Activated naive CD8-positive, alpha-beta T cell (primary cell): ENCODE measurements around the gene RBMS1.

Experiments used
- H3K27ac Mint-ChIP-seq: one replicate; pipeline ENCODE4 v1.8.0; 2021; ENCODE audit warnings: mixed read lengths
- H3K27me3 Mint-ChIP-seq: one replicate; pipeline ENCODE4 v1.8.0; 2021; ENCODE audit warnings: mixed read lengths
- H3K36me3 Mint-ChIP-seq: one replicate; pipeline ENCODE4 v1.8.0; 2021; ENCODE audit warnings: mixed read lengths
- H3K4me1 Mint-ChIP-seq: one replicate; pipeline ENCODE4 v1.8.0; 2021; ENCODE audit warnings: low read depth, mixed read lengths
- H3K4me3 Mint-ChIP-seq: one replicate; pipeline ENCODE4 v1.8.0; 2021; ENCODE audit warnings: mild to moderate bottlenecking, mixed read lengths
- H3K9me3 Mint-ChIP-seq: one replicate; pipeline ENCODE4 v1.8.0; 2021; ENCODE audit warnings: low read depth, mixed read lengths

The RBMS1 gene

GRCh38 chr2:160261732-160262131, 231.9 kb downstream of the RBMS1 start:
- Mint-ChIP-seq H3K36me3 (peaks cover 2% of the 10 kb centered on the region), H3K27ac (no peak overlapping the region), H3K9me3 (peaks cover 3% of the 10 kb centered on the region), H3K4me1 (peaks cover 20% of the 10 kb centered on the region), H3K27me3 (peaks cover 5% of the 10 kb centered on the region), H3K4me3 (no peak overlapping the region)

GRCh38 chr2:160258492-160258805, 235.2 kb downstream of the RBMS1 start:
- H3K9me3 Mint-ChIP-seq, result peaks cover 3% of the 10 kb centered on the region
- peaks cover 5% of the 10 kb centered on the region for H3K27me3 Mint-ChIP-seq
- no peak overlapping the region for H3K27ac Mint-ChIP-seq
- no peak overlapping the region for H3K4me3 Mint-ChIP-seq
- H3K36me3 Mint-ChIP-seq, result peaks cover 2% of the 10 kb centered on the region
- no peaks in the 10 kb centered on the region for H3K4me1 Mint-ChIP-seq

- peaks cover 3% of the 10 kb centered on the region for H3K9me3 Mint-ChIP-seq
Observed at GRCh38 chr2:160257743-160258491, 235.7 kb downstream of the RBMS1 start.

GRCh38 chr2:160257041-160257742, 236.4 kb downstream of the RBMS1 start:
- Mint-ChIP-seq H3K4me1 (no peaks in the 10 kb centered on the region), H3K9me3 (peaks cover 3% of the 10 kb centered on the region), H3K27me3 (peaks cover 5% of the 10 kb centered on the region), H3K4me3 (no peak overlapping the region), H3K36me3 (peaks cover 2% of the 10 kb centered on the region), H3K27ac (no peak overlapping the region)

More at GRCh38 chr2:160257743-160258491, 235.7 kb downstream of the RBMS1 start:
- Mint-ChIP-seq H3K27me3 (peaks cover 5% of the 10 kb centered on the region), H3K27ac (no peak overlapping the region), H3K4me3 (no peak overlapping the region), H3K36me3 (peaks cover 2% of the 10 kb centered on the region), H3K4me1 (no peaks in the 10 kb centered on the region)

- Mint-ChIP-seq H3K27me3 (peaks cover 5% of the 10 kb centered on the region), H3K27ac (no peak overlapping the region), H3K4me3 (no peak overlapping the region), H3K9me3 (peaks cover 3% of the 10 kb centered on the region), H3K4me1 (no peaks in the 10 kb centered on the region), H3K36me3 (peaks cover 2% of the 10 kb centered on the region)
Observed at GRCh38 chr2:160256507-160256906, 237.1 kb downstream of the RBMS1 start.

- peaks cover 2% of the 10 kb centered on the region for H3K36me3 Mint-ChIP-seq
- no peaks in the 10 kb centered on the region for H3K4me1 Mint-ChIP-seq
- H3K9me3 Mint-ChIP-seq, result peaks cover 3% of the 10 kb centered on the region
- no peak overlapping the region for H3K27ac Mint-ChIP-seq
- H3K27me3 Mint-ChIP-seq, result peaks cover 5% of the 10 kb centered on the region
- H3K4me3 Mint-ChIP-seq, result no peak overlapping the region
Observed at GRCh38 chr2:160255408-160255807, 238.2 kb downstream of the RBMS1 start.

- Mint-ChIP-seq H3K36me3 (peaks cover under 1% of the 10 kb centered on the region), H3K27ac (no peak overlapping the region), H3K4me3 (no peak overlapping the region), H3K27me3 (peaks cover 3% of the 10 kb centered on the region), H3K4me1 (no peaks in the 10 kb centered on the region), H3K9me3 (peaks cover under 1% of the 10 kb centered on the region)
Observed at GRCh38 chr2:160254189-160254762, 239.3 kb downstream of the RBMS1 start.

GRCh38 chr2:160253440-160254188, 240.0 kb downstream of the RBMS1 start:
- no peak overlapping the region for H3K27ac Mint-ChIP-seq
- no peaks in the 10 kb centered on the region for H3K9me3 Mint-ChIP-seq
- no peak overlapping the region for H3K4me3 Mint-ChIP-seq
- H3K4me1 Mint-ChIP-seq, result no peaks in the 10 kb centered on the region
- H3K36me3 Mint-ChIP-seq, result no peaks in the 10 kb centered on the region
- H3K27me3 Mint-ChIP-seq, result peaks cover 3% of the 10 kb centered on the region

GRCh38 chr2:160252900-160253299, 240.7 kb downstream of the RBMS1 start:
- peaks cover 3% of the 10 kb centered on the region for H3K27me3 Mint-ChIP-seq
- H3K4me3 Mint-ChIP-seq, result no peak overlapping the region
- no peaks in the 10 kb centered on the region for H3K9me3 Mint-ChIP-seq
- H3K4me1 Mint-ChIP-seq, result no peaks in the 10 kb centered on the region
- no peak overlapping the region for H3K27ac Mint-ChIP-seq
- no peaks in the 10 kb centered on the region for H3K36me3 Mint-ChIP-seq

GRCh38 chr2:160252278-160252887, 241.2 kb downstream of the RBMS1 start:
- no peaks in the 10 kb centered on the region for H3K4me1 Mint-ChIP-seq
- no peak overlapping the region for H3K4me3 Mint-ChIP-seq
- no peaks in the 10 kb centered on the region for H3K36me3 Mint-ChIP-seq
- H3K27ac Mint-ChIP-seq, result no peak overlapping the region
- H3K27me3 Mint-ChIP-seq, result peaks cover 2% of the 10 kb centered on the region
- H3K9me3 Mint-ChIP-seq, result no peaks in the 10 kb centered on the region

- no peaks in the 10 kb centered on the region for H3K36me3 Mint-ChIP-seq
- no peak overlapping the region for H3K4me3 Mint-ChIP-seq
- no peaks in the 10 kb centered on the region for H3K4me1 Mint-ChIP-seq
- no peaks in the 10 kb centered on the region for H3K27me3 Mint-ChIP-seq
- no peak overlapping the region for H3K27ac Mint-ChIP-seq
- H3K9me3 Mint-ChIP-seq, result no peaks in the 10 kb centered on the region
Observed at GRCh38 chr2:160251569-160251968, 242.0 kb downstream of the RBMS1 start.

GRCh38 chr2:160249876-160250275, 243.7 kb downstream of the RBMS1 start:
- no peak overlapping the region for H3K27ac Mint-ChIP-seq
- no peak overlapping the region for H3K4me3 Mint-ChIP-seq
- no peaks in the 10 kb centered on the region for H3K27me3 Mint-ChIP-seq
- no peaks in the 10 kb centered on the region for H3K9me3 Mint-ChIP-seq
- no peaks in the 10 kb centered on the region for H3K4me1 Mint-ChIP-seq
- H3K36me3 Mint-ChIP-seq, result no peaks in the 10 kb centered on the region

GRCh38 chr2:160247296-160248035, 246.1 kb downstream of the RBMS1 start:
- H3K27ac Mint-ChIP-seq, result no peak overlapping the region
- no peaks in the 10 kb centered on the region for H3K4me1 Mint-ChIP-seq
- no peaks in the 10 kb centered on the region for H3K9me3 Mint-ChIP-seq
- H3K36me3 Mint-ChIP-seq, result no peaks in the 10 kb centered on the region
- no peaks in the 10 kb centered on the region for H3K27me3 Mint-ChIP-seq
- no peak overlapping the region for H3K4me3 Mint-ChIP-seq

GRCh38 chr2:160246356-160246755, 247.3 kb downstream of the RBMS1 start:
- Mint-ChIP-seq H3K36me3 (no peaks in the 10 kb centered on the region), H3K9me3 (no peaks in the 10 kb centered on the region), H3K4me3 (no peak overlapping the region), H3K4me1 (no peaks in the 10 kb centered on the region), H3K27me3 (no peaks in the 10 kb centered on the region), H3K27ac (no peak overlapping the region)
